ENCODE data around the gene EXD3.

Gene EXD3

GRCh38 chr9:137371521-137371941 is 51.4 kb downstream of the EXD3 start:
- H3K27ac ChIP-seq, result no peak overlapping the region
- no peak for TF ChIP-seq CTCF (conservative IDR thresholded peaks at IDR 0.05)

- no peak for TF ChIP-seq CTCF (conservative IDR thresholded peaks at IDR 0.05)
- no peak overlapping the region for H3K27ac ChIP-seq
These were observed 52.0 kb downstream of the EXD3 start for GRCh38 chr9:137370865-137371520.

GRCh38 chr9:137369911-137370764 is 52.8 kb downstream of the EXD3 start:
- H3K27ac ChIP-seq, result no peak overlapping the region
- TF ChIP-seq CTCF (conservative IDR thresholded peaks at IDR 0.05), result no peak

GRCh38 chr9:137369061-137369787 is 53.7 kb downstream of the EXD3 start:
- no peak for TF ChIP-seq CTCF (conservative IDR thresholded peaks at IDR 0.05)
- H3K27ac ChIP-seq, result no peak overlapping the region

GRCh38 chr9:137368431-137369035 is 54.4 kb downstream of the EXD3 start:
- H3K27ac ChIP-seq, result no peak overlapping the region
- TF ChIP-seq CTCF (conservative IDR thresholded peaks at IDR 0.05), result no peak

GRCh38 chr9:137367506-137368430 is 55.2 kb downstream of the EXD3 start:
- no peak for TF ChIP-seq CTCF (conservative IDR thresholded peaks at IDR 0.05)
- no peak overlapping the region for H3K27ac ChIP-seq

Data from VCaP (cell line).